IPS DF 6.9 (cell line): ENCODE results near the gene TGFBR3.
A peak's percentile ranks its signal among the peaks of the same experiment; 100 is the strongest.

Experiments
- DNase-seq: peaks from one replicate; pipeline ENCODE4 v3.0.0-alpha.2; 2013; ENCODE audit warnings: low read depth, low spot score
- H3K27ac ChIP-seq: one replicate; pipeline ENCODE4 v1.5.1; 2013; ENCODE audit warnings: low read length, control low read depth
- H3K27me3 ChIP-seq: 2 replicates; pipeline ENCODE4 v1.6.1; 2013; ENCODE audit warnings: mild to moderate bottlenecking, low read length; ENCODE audit not compliant: control insufficient read depth, insufficient read depth
- H3K36me3 ChIP-seq: 2 replicates; pipeline ENCODE4 v1.6.1; 2013; ENCODE audit warnings: low read length; ENCODE audit not compliant: control insufficient read depth, insufficient read depth
- H3K4me1 ChIP-seq: 2 replicates; pipeline ENCODE4 v1.6.1; 2013; ENCODE audit warnings: low read length; ENCODE audit not compliant: control insufficient read depth, insufficient read depth
- H3K4me3 ChIP-seq: 2 replicates; pipeline ENCODE4 v1.5.1; 2013; ENCODE audit warnings: mild to moderate bottlenecking, low read length
- H3K9me3 ChIP-seq: 2 replicates; pipeline ENCODE4 v1.6.1; 2013; ENCODE audit warnings: low read length, inconsistent platforms; ENCODE audit not compliant: control insufficient read depth, insufficient read depth
- WGBS: extraction: QIAGEN DNeasy Blood & Tissue Kit; methylation state at CpG from one replicate; pipeline ENCODE4 v1.1.7; 2013; ENCODE audit warnings: mixed read lengths, missing lambda C conversion rate; ENCODE audit not compliant: insufficient read length, insufficient coverage; 5-methylcytosine and 5-hydroxymethylcytosine counted together

TGFBR3 gene

GRCh38 chr1:91885716-91886506 is at the start of gene TGFBR3:
Gene TGFBR3 (minus strand): TSS chr1:91886151. CDS start chr1:91861531, 24,620 bp downstream.
- Histone ChIP-seq H3K4me3 (peak within 1 kb of the TSS; percentile 76), H3K27me3 (peaks cover 14% of the 10 kb centered on the region), H3K27ac (no peak within 1 kb of the TSS), H3K9me3 (no peaks in the 10 kb centered on the region), H3K36me3 (no peaks in the 10 kb centered on the region), H3K4me1 (no peaks in the 10 kb centered on the region; the same call in 1 of the 2 replicates)
- no peak for DNase-seq
- WGBS, result no CpG with 5 or more reads among the region's 92 CpGs

GRCh38 chr1:91929250-91929649 is 43.3 kb upstream of the TGFBR3 start:
- Histone ChIP-seq H3K4me1 (no peaks in the 10 kb centered on the region), H3K27ac (no peak overlapping the region), H3K36me3 (no peaks in the 10 kb centered on the region), H3K4me3 (no peak overlapping the region), H3K9me3 (no peaks in the 10 kb centered on the region), H3K27me3 (no peaks in the 10 kb centered on the region)
- WGBS, result no CpG with 5 or more reads among the region's 2 CpGs
- DNase-seq, result no peak

GRCh38 chr1:91928026-91928425 is 42.1 kb upstream of the TGFBR3 start:
- H3K9me3 ChIP-seq, result no peaks in the 10 kb centered on the region
- no peak overlapping the region for H3K4me3 ChIP-seq
- H3K4me1 ChIP-seq, result no peaks in the 10 kb centered on the region
- no peak for DNase-seq
- no peaks in the 10 kb centered on the region for H3K36me3 ChIP-seq
- no peaks in the 10 kb centered on the region for H3K27me3 ChIP-seq
- 100% methylated on average over 1 of the region's 2 CpGs for WGBS
- H3K27ac ChIP-seq, result no peak overlapping the region

- Histone ChIP-seq H3K36me3 (no peaks in the 10 kb centered on the region), H3K27me3 (no peaks in the 10 kb centered on the region), H3K4me3 (no peak overlapping the region), H3K27ac (no peak overlapping the region), H3K9me3 (no peaks in the 10 kb centered on the region), H3K4me1 (no peaks in the 10 kb centered on the region)
- DNase-seq, result no peak
- no CpG with 5 or more reads among the region's 4 CpGs for WGBS
These were observed 39.9 kb upstream of the TGFBR3 start for GRCh38 chr1:91925644-91926435.

- no peaks in the 10 kb centered on the region for H3K9me3 ChIP-seq
- H3K4me3 ChIP-seq, result no peak overlapping the region
- DNase-seq, result no peak
- H3K27me3 ChIP-seq, result no peaks in the 10 kb centered on the region
- no peaks in the 10 kb centered on the region for H3K36me3 ChIP-seq
- no CpG with 5 or more reads among the region's 2 CpGs for WGBS
- H3K4me1 ChIP-seq, result no peaks in the 10 kb centered on the region
- H3K27ac ChIP-seq, result no peak overlapping the region
These were observed 38.2 kb upstream of the TGFBR3 start for GRCh38 chr1:91924146-91924545.

GRCh38 chr1:91919962-91920361 is 34.0 kb upstream of the TGFBR3 start:
- WGBS, result no CpG with 5 or more reads among the region's 8 CpGs
- DNase-seq, result no peak
- Histone ChIP-seq H3K9me3 (no peaks in the 10 kb centered on the region), H3K36me3 (no peaks in the 10 kb centered on the region), H3K27ac (no peak overlapping the region), H3K27me3 (no peaks in the 10 kb centered on the region), H3K4me1 (no peaks in the 10 kb centered on the region), H3K4me3 (no peak overlapping the region)

- no CpG with 5 or more reads among the region's 5 CpGs for WGBS
- no peak overlapping the region for H3K27ac ChIP-seq
- DNase-seq, result no peak
- no peaks in the 10 kb centered on the region for H3K9me3 ChIP-seq
- H3K36me3 ChIP-seq, result no peaks in the 10 kb centered on the region
- no peak overlapping the region for H3K4me3 ChIP-seq
- H3K4me1 ChIP-seq, result no peaks in the 10 kb centered on the region
- H3K27me3 ChIP-seq, result no peaks in the 10 kb centered on the region
These were observed 31.0 kb upstream of the TGFBR3 start for GRCh38 chr1:91916811-91917460.

- H3K4me1 ChIP-seq, result no peaks in the 10 kb centered on the region
- no peak for DNase-seq
- no peak overlapping the region for H3K27ac ChIP-seq
- H3K4me3 ChIP-seq, result no peak overlapping the region; the same call in 1 of the 2 replicates
- no peaks in the 10 kb centered on the region for H3K9me3 ChIP-seq
- H3K36me3 ChIP-seq, result no peaks in the 10 kb centered on the region
- no peaks in the 10 kb centered on the region for H3K27me3 ChIP-seq
- no CpG with 5 or more reads among the region's 4 CpGs for WGBS
These were observed 30.1 kb upstream of the TGFBR3 start for GRCh38 chr1:91916046-91916445.

GRCh38 chr1:91913018-91913417 is 27.1 kb upstream of the TGFBR3 start:
- no peak for DNase-seq
- no CpG with 5 or more reads among the region's 3 CpGs for WGBS
- Histone ChIP-seq H3K4me3 (no peak overlapping the region), H3K27me3 (no peaks in the 10 kb centered on the region), H3K9me3 (no peaks in the 10 kb centered on the region), H3K27ac (no peak overlapping the region), H3K36me3 (no peaks in the 10 kb centered on the region), H3K4me1 (no peaks in the 10 kb centered on the region)

- Histone ChIP-seq H3K27me3 (no peaks in the 10 kb centered on the region), H3K4me3 (no peak overlapping the region), H3K36me3 (no peaks in the 10 kb centered on the region), H3K9me3 (no peaks in the 10 kb centered on the region), H3K4me1 (no peaks in the 10 kb centered on the region), H3K27ac (no peak overlapping the region)
- WGBS, result no CpG with 5 or more reads among the region's 1 CpG
- no peak for DNase-seq
These were observed 26.3 kb upstream of the TGFBR3 start for GRCh38 chr1:91912266-91912665.
